HEK293 (cell line): ENCODE results near the gene CRABP2.
A peak's percentile ranks its signal among the peaks of the same experiment; 100 is the strongest.

ENCODE experiments used
- CTCF ChIA-PET: fragments of 350-600 bp; formaldehyde crosslinking; extraction: SDS; loops from one replicate; lab custom pipeline; 2021; ENCODE audit warnings: antibody characterized with exemption; lab: Yijun Ruan, JAX
- POLR2A ChIA-PET: fragments of 300-600 bp; formaldehyde crosslinking; extraction: SDS; loops from one replicate; lab custom pipeline; 2020; ENCODE audit warnings: antibody characterized with exemption, inconsistent platforms; lab: Yijun Ruan, JAX
- H3K27ac ChIP-seq: fragments of 200-500 bp; sonication (Bioruptor generic); 2 replicates; pipeline ENCODE4 v1.5.1; 2014; ENCODE audit warnings: low read depth, low read length, control low read depth, inconsistent platforms; ENCODE audit errors: extremely low read depth
- H3K36me3 ChIP-seq, 2 experiments: fragments of 200-500 bp in 1 of 2; sonication (Bioruptor generic) in 1 of 2; 1 replicate in 1 of 2; 2 replicates in 1 of 2; pipeline ENCODE4 v1.5.1; 2014 to 2017; ENCODE audit warnings: inconsistent platforms in 2 of 2, low read length in 2 of 2; ENCODE audit not compliant: control insufficient read depth in 2 of 2, insufficient read depth in 1 of 2
- H3K4me1 ChIP-seq: fragments of 200-500 bp; sonication (Bioruptor generic); 2 replicates; pipeline ENCODE4 v1.5.1; 2014; ENCODE audit warnings: mild to moderate bottlenecking, low read length, inconsistent platforms; ENCODE audit not compliant: control insufficient read depth, insufficient read depth
- H3K4me3 ChIP-seq: 2 replicates; pipeline ENCODE4 v1.5.1; 2011; ENCODE audit warnings: low read depth, mild to moderate bottlenecking, control low read depth, low read length, moderate library complexity
- H3K9me3 ChIP-seq: fragments of 200-500 bp; sonication (Bioruptor generic); 2 replicates; pipeline ENCODE4 v1.5.1; 2014; ENCODE audit warnings: low read depth, low read length, inconsistent platforms; ENCODE audit not compliant: control insufficient read depth, insufficient read depth
- ATF2 ChIP-seq: fragments of 450-650 bp; formaldehyde crosslinking; IDR thresholded peaks from 2 replicates; pipeline ENCODE4 v1.5.1; 2016; ENCODE audit warnings: missing biosample characterization, missing genetic modification characterization, low read depth
- GLIS1 ChIP-seq: fragments of 450-650 bp; formaldehyde crosslinking; IDR thresholded peaks from 2 replicates; pipeline ENCODE4 v1.5.1; 2016; ENCODE audit warnings: missing biosample characterization, missing genetic modification characterization
- PRDM1 ChIP-seq: fragments of 450-650 bp; formaldehyde crosslinking; IDR thresholded peaks from 2 replicates; pipeline ENCODE4; 2016; ENCODE audit warnings: missing biosample characterization, missing genetic modification characterization
- PRDM10 ChIP-seq: fragments of 450-650 bp; formaldehyde crosslinking; IDR thresholded peaks from 2 replicates; pipeline ENCODE4 v1.5.1; 2016; ENCODE audit warnings: missing biosample characterization, missing genetic modification characterization
- PRDM4 ChIP-seq: fragments of 450-650 bp; formaldehyde crosslinking; IDR thresholded peaks from 2 replicates; pipeline ENCODE4 v1.5.1; 2017; ENCODE audit warnings: missing biosample characterization, missing genetic modification characterization
- SP7 ChIP-seq: fragments of 450-650 bp; formaldehyde crosslinking; IDR thresholded peaks from 2 replicates; pipeline ENCODE4 v1.5.1; 2016; ENCODE audit warnings: missing biosample characterization, missing genetic modification characterization
- ZFP3 ChIP-seq: fragments of 450-650 bp; formaldehyde crosslinking; IDR thresholded peaks from 2 replicates; pipeline ENCODE4 v1.5.1; 2016; ENCODE audit warnings: low read depth, missing biosample characterization, missing genetic modification characterization
- ZIC2 ChIP-seq: fragments of 450-650 bp; formaldehyde crosslinking; IDR thresholded peaks from 2 replicates; pipeline ENCODE4 v1.5.1; 2016; ENCODE audit warnings: missing biosample characterization, missing genetic modification characterization
- ZNF24 ChIP-seq: fragments of 450-650 bp; formaldehyde crosslinking; IDR thresholded peaks from 2 replicates; pipeline ENCODE4 v1.5.1; 2016; ENCODE audit warnings: missing biosample characterization, missing genetic modification characterization
- ZNF37A ChIP-seq: fragments of 450-650 bp; IDR thresholded peaks from 2 replicates; pipeline ENCODE4 v1.5.1; 2018; ENCODE audit warnings: missing biosample characterization, missing genetic modification characterization
- ZNF426 ChIP-seq: fragments of 450-650 bp; formaldehyde crosslinking; IDR thresholded peaks from 2 replicates; pipeline ENCODE4 v1.5.1; 2017; ENCODE audit warnings: missing biosample characterization, missing genetic modification characterization, mild to moderate bottlenecking, inconsistent platforms, moderate library complexity
- ZNF501 ChIP-seq: fragments of 450-650 bp; formaldehyde crosslinking; IDR thresholded peaks from 2 replicates; pipeline ENCODE4 v1.5.1; 2016; ENCODE audit warnings: missing biosample characterization, missing genetic modification characterization
- ZNF521 ChIP-seq: fragments of 450-650 bp; formaldehyde crosslinking; IDR thresholded peaks from 2 replicates; pipeline ENCODE4 v1.5.1; 2017; ENCODE audit warnings: missing biosample characterization, mild to moderate bottlenecking, missing genetic modification characterization
- ZNF529 ChIP-seq: fragments of 450-650 bp; formaldehyde crosslinking; IDR thresholded peaks from 2 replicates; pipeline ENCODE4 v1.5.1; 2017; ENCODE audit warnings: missing genetic modification characterization, missing biosample characterization; ENCODE audit not compliant: insufficient replicate concordance
- ZNF544 ChIP-seq: fragments of 450-650 bp; formaldehyde crosslinking; IDR thresholded peaks from 2 replicates; pipeline ENCODE4 v1.5.0; 2017; ENCODE audit warnings: missing biosample characterization, missing genetic modification characterization
- ZNF571 ChIP-seq: fragments of 450-650 bp; formaldehyde crosslinking; IDR thresholded peaks from 2 replicates; pipeline ENCODE4 v1.5.0; 2017; ENCODE audit warnings: missing biosample characterization, missing genetic modification characterization
- ZNF621 ChIP-seq: fragments of 450-650 bp; formaldehyde crosslinking; IDR thresholded peaks from 2 replicates; pipeline ENCODE4 v1.5.1; 2017; ENCODE audit warnings: missing biosample characterization, missing genetic modification characterization
- ZNF660 ChIP-seq: fragments of 450-650 bp; IDR thresholded peaks from 2 replicates; pipeline ENCODE4 v1.5.1; 2018; ENCODE audit warnings: missing biosample characterization, mild to moderate bottlenecking, missing genetic modification characterization
- ZNF670 ChIP-seq: fragments of 450-650 bp; formaldehyde crosslinking; IDR thresholded peaks from 2 replicates; pipeline ENCODE4 v1.5.1; 2016; ENCODE audit warnings: missing biosample characterization, missing genetic modification characterization, low read depth
- ZNF707 ChIP-seq: fragments of 450-650 bp; formaldehyde crosslinking; IDR thresholded peaks from 2 replicates; pipeline ENCODE4 v1.5.1; 2016; ENCODE audit warnings: missing biosample characterization, missing genetic modification characterization
- TF ChIP-seq, protein P1 (sequence below): fragments of 450-650 bp; formaldehyde crosslinking; IDR thresholded peaks from 2 replicates; pipeline ENCODE4 v1.5.1; 2016; ENCODE audit warnings: missing biosample characterization, missing genetic modification characterization, borderline replicate concordance

CRABP2 gene

DNA sequence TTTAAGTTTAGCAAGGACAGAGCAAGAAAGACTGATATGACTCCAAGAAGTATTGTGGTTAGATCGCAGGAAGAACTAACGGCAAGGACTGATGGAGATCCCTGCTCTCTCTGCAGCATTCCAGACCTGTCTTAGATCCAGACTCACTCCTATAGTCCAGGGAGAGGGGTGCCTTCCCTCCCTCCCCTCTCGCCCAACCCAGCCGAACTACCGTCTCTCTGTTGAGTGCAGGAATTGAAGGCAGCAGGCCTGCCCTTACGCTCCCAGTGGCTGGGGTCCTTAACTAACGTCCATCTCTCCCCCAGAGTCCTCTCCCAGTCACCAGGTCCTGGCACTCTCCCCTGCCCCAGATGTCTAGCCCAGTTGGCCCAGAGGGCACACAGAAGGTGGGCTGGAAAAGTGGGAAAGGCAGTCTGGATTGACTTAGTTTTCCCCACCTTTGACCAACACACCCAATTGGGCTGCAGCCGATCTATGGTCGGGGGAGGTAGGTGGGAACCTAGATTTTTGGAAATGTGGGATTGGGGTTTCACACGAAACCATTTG lies 1.1 kb downstream of the CRABP2 start:
- H3K4me1 ChIP-seq: peaks cover 9% of the 10 kb centered on the region; the same call in 1 of the 2 replicates
- peaks cover 0 to 21% of the 10 kb centered on the region in 2 experiments; a peak in 1 of 3 replicates for H3K36me3 ChIP-seq
- POLR2A ChIA-PET: interaction anchor here (0.6 to 4.9 kb wide), 3 partner anchors 10 to 523 kb away, joined by 4 to 43 read pairs (median 7); no protein-coding TSS in a partner anchor
- no peak overlapping the region for H3K4me3 ChIP-seq
- CTCF ChIA-PET: interaction anchor here (0.7 to 20.2 kb wide), 8 partner anchors 12 to 84 kb away, joined by 5 to 579 read pairs (median 14); partner anchors contain the start of gene PRCC
- peak overlapping the region; percentile 29; the same call in 1 of the 2 replicates for H3K27ac ChIP-seq
- H3K9me3 ChIP-seq: no peaks in the 10 kb centered on the region
- TF ChIP-seq ZNF707 (no peak), SP7 (no peak), ATF2 (tag by site-specific recombination) (no peak), PRDM10 (tag by site-specific recombination) (peak; percentile 12)
- TF ChIP-seq, all 188 proteins: peak for 1

DNA sequence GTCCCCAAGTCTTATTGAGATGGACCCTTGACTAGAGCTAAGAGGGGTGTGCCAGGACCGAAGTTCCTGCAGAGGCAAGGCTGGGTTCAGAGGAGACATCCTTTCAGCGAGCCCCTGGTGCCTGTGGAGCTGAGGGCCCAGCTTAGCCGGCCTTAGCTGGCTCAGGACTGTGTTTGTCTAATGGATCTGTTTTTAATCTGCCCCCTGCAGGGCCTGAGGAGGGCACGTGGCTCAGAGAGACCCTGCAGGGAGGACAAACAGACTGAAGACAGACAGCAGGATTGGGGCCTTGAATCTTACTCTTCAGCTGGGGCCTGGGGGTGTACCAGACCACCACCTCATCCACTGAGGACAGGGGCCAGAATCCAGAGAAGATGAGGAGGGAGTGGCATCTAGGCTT lies 1.6 kb downstream of the CRABP2 start:
- no peak overlapping the region for H3K4me3 ChIP-seq
- H3K9me3 ChIP-seq: no peaks in the 10 kb centered on the region
- ChIA-PET POLR2A (interaction anchor here (1.5 to 4.9 kb wide), 2 partner anchors 9 to 14 kb away, joined by 7 to 43 read pairs; no protein-coding TSS in a partner anchor), CTCF (interaction anchor here (0.7 to 20.2 kb wide), 6 partner anchors 15 to 318 kb away, joined by 3 to 579 read pairs (median 8); no protein-coding TSS in a partner anchor)
- peaks cover 0 to 26% of the 10 kb centered on the region in 2 experiments; a peak in 1 of 3 replicates for H3K36me3 ChIP-seq
- H3K4me1 ChIP-seq: peaks cover 9% of the 10 kb centered on the region; the same call in 1 of the 2 replicates
- no peak overlapping the region for H3K27ac ChIP-seq
- TF ChIP-seq ZNF426 (tag by site-specific recombination) (no peak), ZNF571 (tag by site-specific recombination) (no peak), ZFP3 (tag by site-specific recombination) (no peak), ZNF501 (tag by site-specific recombination) (no peak), GLIS1 (tag by site-specific recombination) (peak; percentile 81), PRDM1 (no peak), ZNF529 (no peak), ZNF544 (no peak), ZNF670 (tag by site-specific recombination) (no peak), ZNF521 (tag by site-specific recombination) (no peak), PRDM4 (tag by site-specific recombination) (0 out of 2 replicates have a peak, but pooled peaks have one; percentile 18), ZNF660 (tag by site-specific recombination) (no peak), ZIC2 (peak; percentile 92), ZNF24 (tag by site-specific recombination) (no peak), ZNF37A (no peak), ZNF621 (tag by site-specific recombination) (no peak)
- TF ChIP-seq, protein P1, sequence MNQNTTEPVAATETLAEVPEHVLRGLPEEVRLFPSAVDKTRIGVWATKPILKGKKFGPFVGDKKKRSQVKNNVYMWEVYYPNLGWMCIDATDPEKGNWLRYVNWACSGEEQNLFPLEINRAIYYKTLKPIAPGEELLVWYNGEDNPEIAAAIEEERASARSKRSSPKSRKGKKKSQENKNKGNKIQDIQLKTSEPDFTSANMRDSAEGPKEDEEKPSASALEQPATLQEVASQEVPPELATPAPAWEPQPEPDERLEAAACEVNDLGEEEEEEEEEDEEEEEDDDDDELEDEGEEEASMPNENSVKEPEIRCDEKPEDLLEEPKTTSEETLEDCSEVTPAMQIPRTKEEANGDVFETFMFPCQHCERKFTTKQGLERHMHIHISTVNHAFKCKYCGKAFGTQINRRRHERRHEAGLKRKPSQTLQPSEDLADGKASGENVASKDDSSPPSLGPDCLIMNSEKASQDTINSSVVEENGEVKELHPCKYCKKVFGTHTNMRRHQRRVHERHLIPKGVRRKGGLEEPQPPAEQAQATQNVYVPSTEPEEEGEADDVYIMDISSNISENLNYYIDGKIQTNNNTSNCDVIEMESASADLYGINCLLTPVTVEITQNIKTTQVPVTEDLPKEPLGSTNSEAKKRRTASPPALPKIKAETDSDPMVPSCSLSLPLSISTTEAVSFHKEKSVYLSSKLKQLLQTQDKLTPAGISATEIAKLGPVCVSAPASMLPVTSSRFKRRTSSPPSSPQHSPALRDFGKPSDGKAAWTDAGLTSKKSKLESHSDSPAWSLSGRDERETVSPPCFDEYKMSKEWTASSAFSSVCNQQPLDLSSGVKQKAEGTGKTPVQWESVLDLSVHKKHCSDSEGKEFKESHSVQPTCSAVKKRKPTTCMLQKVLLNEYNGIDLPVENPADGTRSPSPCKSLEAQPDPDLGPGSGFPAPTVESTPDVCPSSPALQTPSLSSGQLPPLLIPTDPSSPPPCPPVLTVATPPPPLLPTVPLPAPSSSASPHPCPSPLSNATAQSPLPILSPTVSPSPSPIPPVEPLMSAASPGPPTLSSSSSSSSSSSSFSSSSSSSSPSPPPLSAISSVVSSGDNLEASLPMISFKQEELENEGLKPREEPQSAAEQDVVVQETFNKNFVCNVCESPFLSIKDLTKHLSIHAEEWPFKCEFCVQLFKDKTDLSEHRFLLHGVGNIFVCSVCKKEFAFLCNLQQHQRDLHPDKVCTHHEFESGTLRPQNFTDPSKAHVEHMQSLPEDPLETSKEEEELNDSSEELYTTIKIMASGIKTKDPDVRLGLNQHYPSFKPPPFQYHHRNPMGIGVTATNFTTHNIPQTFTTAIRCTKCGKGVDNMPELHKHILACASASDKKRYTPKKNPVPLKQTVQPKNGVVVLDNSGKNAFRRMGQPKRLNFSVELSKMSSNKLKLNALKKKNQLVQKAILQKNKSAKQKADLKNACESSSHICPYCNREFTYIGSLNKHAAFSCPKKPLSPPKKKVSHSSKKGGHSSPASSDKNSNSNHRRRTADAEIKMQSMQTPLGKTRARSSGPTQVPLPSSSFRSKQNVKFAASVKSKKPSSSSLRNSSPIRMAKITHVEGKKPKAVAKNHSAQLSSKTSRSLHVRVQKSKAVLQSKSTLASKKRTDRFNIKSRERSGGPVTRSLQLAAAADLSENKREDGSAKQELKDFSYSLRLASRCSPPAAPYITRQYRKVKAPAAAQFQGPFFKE (tag by site-specific recombination): no peak
